Thyroid gland (tissue), 4 donors: ENCODE results near the gene PDGFB.

Experiments used
- POLR2A ChIP-seq, 2 donors: fragments of 450-650 bp; IDR thresholded peaks; one replicate each; pipeline ENCODE4 v1.6.1; 2017; ENCODE audit warnings: antibody characterized with exemption in 2 of 2, mild to moderate bottlenecking in 2 of 2, moderate library complexity in 1 of 2
- TF ChIP-seq, protein P1 (sequence below), 6 experiments: fragments of 200-600 bp in 3 of 6; fragments of 450-650 bp in 3 of 6; sonication (generic) in 3 of 6; IDR thresholded peaks; one replicate each; pipeline ENCODE4 v1.5.1; 2016 to 2019; ENCODE audit warnings: antibody characterized with exemption in 6 of 6, mild to moderate bottlenecking in 2 of 6, inconsistent platforms in 1 of 6, moderate library complexity in 1 of 6

DNA sequence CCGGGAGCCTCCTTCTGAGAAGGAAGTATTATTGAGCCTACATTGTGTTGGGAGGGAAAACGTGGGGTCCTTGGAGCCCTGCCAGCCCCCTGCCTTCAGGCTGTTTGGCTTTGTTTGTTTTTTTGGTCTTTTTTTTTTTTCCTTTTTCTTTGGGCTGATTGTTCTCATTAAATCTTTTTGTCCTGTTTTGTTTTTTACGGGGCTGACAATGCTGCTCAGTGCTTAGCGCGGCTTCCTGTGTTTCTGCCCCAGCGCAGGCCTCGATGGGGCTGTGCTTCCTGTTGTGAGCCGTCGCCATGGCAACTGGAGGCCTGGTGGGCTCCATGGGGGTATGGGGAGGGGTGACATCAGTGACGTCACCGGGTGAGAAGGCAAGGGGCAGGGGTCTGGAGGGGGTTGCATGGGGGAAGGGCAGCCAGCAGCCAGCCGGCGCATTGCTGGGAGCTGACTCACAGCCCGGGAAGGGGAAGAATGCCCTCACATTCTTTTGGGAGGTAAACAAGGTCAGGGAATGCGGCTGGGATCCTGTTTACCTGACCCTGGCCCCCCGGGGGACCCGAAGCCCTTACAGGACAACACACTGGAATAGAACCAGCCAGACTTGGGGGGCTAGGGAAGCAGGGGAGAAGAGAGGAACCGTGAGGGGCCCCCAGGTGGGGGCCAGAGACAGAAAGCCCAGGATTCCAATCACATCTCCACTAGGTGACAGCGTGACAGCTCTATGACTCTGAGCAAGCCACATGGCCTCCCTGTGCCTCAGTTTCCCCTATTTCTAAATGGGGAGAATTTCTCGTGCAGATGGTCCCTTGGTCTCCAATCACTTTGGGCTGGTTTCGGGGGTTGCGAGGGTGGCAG is 70.1 kb downstream of the PDGFB start:
- TF ChIP-seq, protein P1, sequence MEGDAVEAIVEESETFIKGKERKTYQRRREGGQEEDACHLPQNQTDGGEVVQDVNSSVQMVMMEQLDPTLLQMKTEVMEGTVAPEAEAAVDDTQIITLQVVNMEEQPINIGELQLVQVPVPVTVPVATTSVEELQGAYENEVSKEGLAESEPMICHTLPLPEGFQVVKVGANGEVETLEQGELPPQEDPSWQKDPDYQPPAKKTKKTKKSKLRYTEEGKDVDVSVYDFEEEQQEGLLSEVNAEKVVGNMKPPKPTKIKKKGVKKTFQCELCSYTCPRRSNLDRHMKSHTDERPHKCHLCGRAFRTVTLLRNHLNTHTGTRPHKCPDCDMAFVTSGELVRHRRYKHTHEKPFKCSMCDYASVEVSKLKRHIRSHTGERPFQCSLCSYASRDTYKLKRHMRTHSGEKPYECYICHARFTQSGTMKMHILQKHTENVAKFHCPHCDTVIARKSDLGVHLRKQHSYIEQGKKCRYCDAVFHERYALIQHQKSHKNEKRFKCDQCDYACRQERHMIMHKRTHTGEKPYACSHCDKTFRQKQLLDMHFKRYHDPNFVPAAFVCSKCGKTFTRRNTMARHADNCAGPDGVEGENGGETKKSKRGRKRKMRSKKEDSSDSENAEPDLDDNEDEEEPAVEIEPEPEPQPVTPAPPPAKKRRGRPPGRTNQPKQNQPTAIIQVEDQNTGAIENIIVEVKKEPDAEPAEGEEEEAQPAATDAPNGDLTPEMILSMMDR (IDR thresholded peaks at IDR 0.05), result no peak
- no peak for TF ChIP-seq POLR2A (IDR thresholded peaks at IDR 0.05)
